ENCODE results near the gene NAGLU. TPM values are rescaled to one million over a fixed set of nuclear protein-coding genes. Genes with fewer than 3 reads are reported as not detected.

Gene NAGLU
- total and polyA plus RNA-seq, 2 of the 13 experiments (the other 11 are each of a cell fraction or from before 2014, with no cell fraction given) = 28.2 to 40.1 TPM

GRCh38 chr17:42554250-42555121 is 18.4 kb downstream of the NAGLU start (continued):
- peak; percentile 98 for TF ChIP-seq ZFX (CRISPR knock-in tag; IDR thresholded peaks at IDR 0.05; ENCODE audit: low read depth)
- TF ChIP-seq ZNF253 (CRISPR knock-in tag; IDR thresholded peaks at IDR 0.05; ENCODE audit: borderline replicate concordance) = peak; percentile 82; the same call in 1 of the 2 replicates
- peak; percentile 14; the same call in 1 of the 2 replicates for TF ChIP-seq TIGD3 (CRISPR knock-in tag; IDR thresholded peaks at IDR 0.05; ENCODE audit: borderline replicate concordance)
- TF ChIP-seq YY1 (IDR thresholded peaks at IDR 0.05; ENCODE audit: insufficient read depth, insufficient replicate concordance, low read depth, low read length) = peak; percentile 80
- peak; percentile 97 for TF ChIP-seq ZNF230 (CRISPR knock-in tag; IDR thresholded peaks at IDR 0.05)
- TF ChIP-seq ZNF710 (CRISPR knock-in tag; IDR thresholded peaks at IDR 0.05; ENCODE audit: borderline replicate concordance) = peak; percentile 76
- TF ChIP-seq ZNF740 (CRISPR knock-in tag; IDR thresholded peaks at IDR 0.05) = 0 out of 2 replicates have a peak, but pooled peaks have one; percentile 35
- peak; percentile 30; the same call in 1 of the 2 replicates for TF ChIP-seq ZNF460 (CRISPR knock-in tag; IDR thresholded peaks at IDR 0.05; ENCODE audit: borderline replicate concordance)
- 0 out of 2 replicates have a peak, but pooled peaks have one; percentile 46 for TF ChIP-seq ZNF367 (CRISPR knock-in tag; IDR thresholded peaks at IDR 0.05; ENCODE audit: borderline replicate concordance)
- peak; percentile 52; the same call in 1 of the 2 replicates for TF ChIP-seq AHDC1 (CRISPR knock-in tag; IDR thresholded peaks at IDR 0.05; ENCODE audit: borderline replicate concordance)
- no peak for TF ChIP-seq ZNF18 (CRISPR knock-in tag; IDR thresholded peaks at IDR 0.05; ENCODE audit: insufficient replicate concordance)
- peak; percentile 77 for TF ChIP-seq TARDBP (CRISPR knock-in tag; IDR thresholded peaks at IDR 0.05)
- peak; percentile 55; the same call in 1 of the 2 replicates for TF ChIP-seq SP2 (CRISPR knock-in tag; IDR thresholded peaks at IDR 0.05)
- peak; percentile 96 for TF ChIP-seq ZFP36L1 (CRISPR knock-in tag; IDR thresholded peaks at IDR 0.05)
- no peak for TF ChIP-seq NFRKB (IDR thresholded peaks at IDR 0.05)

Data from HepG2 (cell line).